Measurements from ENCODE around the gene BUB1B. TPM values are rescaled to one million over a fixed set of nuclear protein-coding genes. Genes with fewer than 3 reads are reported as not detected.

Gene BUB1B
- total RNA-seq, 2 experiments from 2014 or later, result 102 to 106 TPM

- Mint-ChIP-seq H3K27ac (no peak overlapping the region), H3K9me3 (no peaks in the 10 kb centered on the region), H3K27me3 (ENCODE audit: low read depth) (peaks cover 5% of the 10 kb centered on the region), H3K4me3 (no peak overlapping the region), H3K4me1 (ENCODE audit: low read depth) (no peaks in the 10 kb centered on the region), H3K36me3 (ENCODE audit: low read depth) (no peaks in the 10 kb centered on the region)
- intact Hi-C loops (cut with micrococcal nuclease), result no loop called here
- DNase-seq, result no peak
- CTCF ChIA-PET, result interaction anchor here (0.7 to 0.8 kb wide), 3 partner anchors 32 to 73 kb away, joined by 3 to 4 read pairs (median 3); no protein-coding TSS in a partner anchor
Measured at GRCh38 chr15:40247406-40247971, 86.6 kb downstream of the BUB1B start.

GRCh38 chr15:40248006-40248783 is 87.3 kb downstream of the BUB1B start:
- no peak overlapping the region for H3K27ac Mint-ChIP-seq
- DNase-seq, result no peak
- no peak overlapping the region for H3K4me3 Mint-ChIP-seq
- H3K27me3 Mint-ChIP-seq (ENCODE audit: low read depth), result peaks cover 9% of the 10 kb centered on the region
- intact Hi-C loops (cut with micrococcal nuclease), result no loop called here
- peaks cover 3% of the 10 kb centered on the region for H3K4me1 Mint-ChIP-seq (ENCODE audit: low read depth)
- no peaks in the 10 kb centered on the region for H3K36me3 Mint-ChIP-seq (ENCODE audit: low read depth)
- no peaks in the 10 kb centered on the region for H3K9me3 Mint-ChIP-seq
- CTCF ChIA-PET, result no interaction called here

- Mint-ChIP-seq H3K27me3 (ENCODE audit: low read depth) (peaks cover 21% of the 10 kb centered on the region), H3K27ac (no peak overlapping the region), H3K4me1 (ENCODE audit: low read depth) (peaks cover 4% of the 10 kb centered on the region), H3K9me3 (no peaks in the 10 kb centered on the region), H3K36me3 (ENCODE audit: low read depth) (no peaks in the 10 kb centered on the region), H3K4me3 (no peak overlapping the region)
- intact Hi-C loops (cut with micrococcal nuclease), result no loop called here
- CTCF ChIA-PET, result interaction anchor here (0.6 to 1.5 kb wide), 5 partner anchors 24 to 204 kb away, joined by 3 to 4 read pairs (median 4); no protein-coding TSS in a partner anchor
- no peak for DNase-seq
Measured at GRCh38 chr15:40249477-40250303, 88.8 kb downstream of the BUB1B start.

- DNase-seq, result no peak
- no peaks in the 10 kb centered on the region for H3K36me3 Mint-ChIP-seq (ENCODE audit: low read depth)
- H3K9me3 Mint-ChIP-seq, result no peaks in the 10 kb centered on the region
- H3K27me3 Mint-ChIP-seq (ENCODE audit: low read depth), result peaks cover 21% of the 10 kb centered on the region
- peaks cover 4% of the 10 kb centered on the region for H3K4me1 Mint-ChIP-seq (ENCODE audit: low read depth)
- no peak overlapping the region for H3K4me3 Mint-ChIP-seq
- CTCF ChIA-PET, result interaction anchor here (0.6 to 1.5 kb wide), 5 partner anchors 24 to 615 kb away, joined by 3 to 4 read pairs (median 3); no protein-coding TSS in a partner anchor
- no peak overlapping the region for H3K27ac Mint-ChIP-seq
- intact Hi-C loops (cut with micrococcal nuclease), result no loop called here
Measured at GRCh38 chr15:40250304-40250656, 89.4 kb downstream of the BUB1B start.

GRCh38 chr15:40250771-40251483 is 90.1 kb downstream of the BUB1B start:
- Mint-ChIP-seq H3K4me1 (ENCODE audit: low read depth) (peaks cover 4% of the 10 kb centered on the region), H3K4me3 (no peak overlapping the region), H3K27ac (no peak overlapping the region), H3K36me3 (ENCODE audit: low read depth) (no peaks in the 10 kb centered on the region), H3K27me3 (ENCODE audit: low read depth) (peaks cover 21% of the 10 kb centered on the region), H3K9me3 (no peaks in the 10 kb centered on the region)
- CTCF ChIA-PET, result interaction anchor here (0.6 to 1.5 kb wide), 4 partner anchors 23 to 616 kb away, joined by 3 to 4 read pairs (median 4); no protein-coding TSS in a partner anchor
- intact Hi-C loops (cut with micrococcal nuclease), result no loop called here
- DNase-seq, result no peak

GRCh38 chr15:40251486-40252140 is 90.7 kb downstream of the BUB1B start:
- Mint-ChIP-seq H3K4me3 (no peak overlapping the region), H3K9me3 (no peaks in the 10 kb centered on the region), H3K36me3 (ENCODE audit: low read depth) (no peaks in the 10 kb centered on the region), H3K4me1 (ENCODE audit: low read depth) (peaks cover 4% of the 10 kb centered on the region), H3K27me3 (ENCODE audit: low read depth) (peaks cover 21% of the 10 kb centered on the region), H3K27ac (no peak overlapping the region)
- CTCF ChIA-PET, result interaction anchor here (0.6 to 1.5 kb wide), 2 partner anchors 25 to 206 kb away, joined by 3 to 4 read pairs; no protein-coding TSS in a partner anchor
- intact Hi-C loops (cut with micrococcal nuclease), result no loop called here
- no peak for DNase-seq

GRCh38 chr15:40252141-40252437 is 91.2 kb downstream of the BUB1B start:
- Mint-ChIP-seq H3K4me3 (no peak overlapping the region), H3K27ac (no peak overlapping the region), H3K27me3 (ENCODE audit: low read depth) (peaks cover 21% of the 10 kb centered on the region), H3K9me3 (no peaks in the 10 kb centered on the region), H3K36me3 (ENCODE audit: low read depth) (no peaks in the 10 kb centered on the region), H3K4me1 (ENCODE audit: low read depth) (peaks cover 4% of the 10 kb centered on the region)
- intact Hi-C loops (cut with micrococcal nuclease), result no loop called here
- CTCF ChIA-PET, result no interaction called here
- DNase-seq, result no peak

GRCh38 chr15:40252438-40253166 is 91.7 kb downstream of the BUB1B start:
- Mint-ChIP-seq H3K27me3 (ENCODE audit: low read depth) (peaks cover 21% of the 10 kb centered on the region), H3K4me3 (peak overlapping the region; percentile 60), H3K9me3 (no peaks in the 10 kb centered on the region), H3K27ac (no peak overlapping the region), H3K4me1 (ENCODE audit: low read depth) (peaks cover 4% of the 10 kb centered on the region), H3K36me3 (ENCODE audit: low read depth) (no peaks in the 10 kb centered on the region)
- intact Hi-C loops (cut with micrococcal nuclease), result no loop called here
- CTCF ChIA-PET, result interaction anchor here (0.6 kb wide), 1 partner anchor 29 kb away, joined by 4 read pairs; no protein-coding TSS in a partner anchor
- no peak for DNase-seq

- no peak overlapping the region for H3K27ac Mint-ChIP-seq
- H3K4me3 Mint-ChIP-seq, result peak overlapping the region; percentile 60
- no peaks in the 10 kb centered on the region for H3K36me3 Mint-ChIP-seq (ENCODE audit: low read depth)
- intact Hi-C loops (cut with micrococcal nuclease), result no loop called here
- peaks cover 4% of the 10 kb centered on the region for H3K4me1 Mint-ChIP-seq (ENCODE audit: low read depth)
- H3K9me3 Mint-ChIP-seq, result no peaks in the 10 kb centered on the region
- CTCF ChIA-PET, result interaction anchor here (0.6 kb wide), 1 partner anchor 29 kb away, joined by 4 read pairs; no protein-coding TSS in a partner anchor
- no peak for DNase-seq
- peaks cover 21% of the 10 kb centered on the region for H3K27me3 Mint-ChIP-seq (ENCODE audit: low read depth)
Measured at GRCh38 chr15:40253167-40253790, 92.4 kb downstream of the BUB1B start.

- Mint-ChIP-seq H3K36me3 (ENCODE audit: low read depth) (no peaks in the 10 kb centered on the region), H3K27me3 (ENCODE audit: low read depth) (peaks cover 21% of the 10 kb centered on the region), H3K27ac (no peak overlapping the region), H3K4me1 (ENCODE audit: low read depth) (peaks cover 4% of the 10 kb centered on the region), H3K9me3 (no peaks in the 10 kb centered on the region), H3K4me3 (no peak overlapping the region)
- intact Hi-C loops (cut with micrococcal nuclease), result no loop called here
- DNase-seq, result no peak
- CTCF ChIA-PET, result interaction anchor here (0.8 to 1.8 kb wide), 5 partner anchors 19 to 209 kb away, joined by 3 to 6 read pairs (median 5); no protein-coding TSS in a partner anchor
Measured at GRCh38 chr15:40254452-40254851, 93.6 kb downstream of the BUB1B start.

- Mint-ChIP-seq H3K27me3 (ENCODE audit: low read depth) (peaks cover 21% of the 10 kb centered on the region), H3K36me3 (ENCODE audit: low read depth) (no peaks in the 10 kb centered on the region), H3K9me3 (no peaks in the 10 kb centered on the region), H3K27ac (no peak overlapping the region), H3K4me3 (no peak overlapping the region), H3K4me1 (ENCODE audit: low read depth) (peaks cover 4% of the 10 kb centered on the region)
- CTCF ChIA-PET, result interaction anchor here (0.8 to 1.8 kb wide), 5 partner anchors 18 to 209 kb away, joined by 3 to 6 read pairs (median 5); no protein-coding TSS in a partner anchor
- intact Hi-C loops (cut with micrococcal nuclease), result no loop called here
- no peak for DNase-seq
Measured at GRCh38 chr15:40255033-40255432, 94.2 kb downstream of the BUB1B start.

Data from activated naive CD4-positive, alpha-beta T cell treated with anti-CD3 and anti-CD28 coated beads for 36 hours (primary cell).